ENCODE results near the gene FADS3. TPM values are rescaled to one million over a fixed set of nuclear protein-coding genes. Genes with fewer than 3 reads are reported as not detected.

FADS3 gene
- total and polyA plus RNA-seq, 2 of the 13 experiments (the other 11 are each of a cell fraction or from before 2014, with no cell fraction given) = 13.4 to 23.2 TPM

DNA sequence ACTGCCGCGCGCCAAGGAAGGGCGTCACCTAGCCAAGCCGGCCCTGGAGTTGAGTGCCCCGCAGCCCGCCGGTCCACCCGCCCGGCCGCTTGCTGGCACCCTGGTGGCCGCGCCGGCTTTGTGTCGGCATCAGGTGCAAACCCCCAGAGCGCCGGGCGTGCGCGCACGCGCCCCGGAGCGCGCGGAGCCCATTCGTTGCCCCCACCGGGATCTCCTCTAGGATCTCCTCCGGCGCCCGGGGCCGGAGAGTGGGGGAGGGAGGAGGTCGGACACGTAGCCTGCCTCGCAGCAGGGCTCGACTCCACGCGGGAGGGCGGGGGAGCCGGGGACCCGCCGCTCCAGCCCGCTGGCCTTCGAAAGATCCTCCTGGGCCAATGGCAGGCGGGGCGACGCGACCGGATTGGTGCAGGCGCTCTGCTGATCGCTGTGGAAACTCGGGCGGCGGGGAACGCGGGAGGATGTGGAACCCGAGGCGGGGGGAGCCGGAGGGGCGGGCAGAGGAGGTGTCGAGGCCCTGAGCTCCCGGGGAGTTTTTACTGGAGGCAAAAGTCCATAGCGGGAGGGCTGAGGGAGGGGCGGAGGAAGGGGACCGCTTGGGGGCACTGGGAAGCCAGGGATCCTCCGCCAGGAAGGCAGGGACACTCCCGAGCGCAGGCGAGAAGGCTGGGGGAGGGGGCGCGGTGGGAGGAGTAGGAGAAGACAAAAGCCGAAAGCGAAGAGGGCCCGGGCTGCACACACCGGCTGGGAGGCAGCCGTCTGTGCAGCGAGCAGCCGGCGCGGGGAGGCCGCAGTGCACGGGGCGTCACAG lies 63.6 kb downstream of the FADS3 start, which contains the start of gene FADS2 (continued):
- TF ChIP-seq PHF20 (CRISPR knock-in tag; IDR thresholded peaks at IDR 0.05) (0 out of 2 replicates have a peak, but pooled peaks have one; percentile 7), ZSCAN22 (CRISPR knock-in tag; IDR thresholded peaks at IDR 0.05) (0 out of 2 replicates have a peak, but pooled peaks have one; percentile 42), RBM39 (IDR thresholded peaks at IDR 0.05; ENCODE audit: low read depth, low read length, poor library complexity, severe bottlenecking) (no peak), ZFP41 (CRISPR knock-in tag; IDR thresholded peaks at IDR 0.05; ENCODE audit: borderline replicate concordance) (no peak), NR2F2 (IDR thresholded peaks at IDR 0.05; ENCODE audit: borderline replicate concordance, low read depth) (no peak), CENPT (CRISPR knock-in tag; IDR thresholded peaks at IDR 0.05; ENCODE audit: low read depth) (no peak), RAD51 (IDR thresholded peaks at IDR 0.05; ENCODE audit: borderline replicate concordance) (no peak), ZZZ3 (CRISPR knock-in tag; IDR thresholded peaks at IDR 0.05; ENCODE audit: borderline replicate concordance) (no peak), PLRG1 (conservative IDR thresholded peaks at IDR 0.05) (no peak), MXI1 (IDR thresholded peaks at IDR 0.05; ENCODE audit: borderline replicate concordance, low read depth, low read length) (peak; percentile 23; the same call in 1 of the 3 replicates), RFX5 (IDR thresholded peaks at IDR 0.05; ENCODE audit: low read depth, low read length) (no peak)
- TF ChIP-seq, protein P1, sequence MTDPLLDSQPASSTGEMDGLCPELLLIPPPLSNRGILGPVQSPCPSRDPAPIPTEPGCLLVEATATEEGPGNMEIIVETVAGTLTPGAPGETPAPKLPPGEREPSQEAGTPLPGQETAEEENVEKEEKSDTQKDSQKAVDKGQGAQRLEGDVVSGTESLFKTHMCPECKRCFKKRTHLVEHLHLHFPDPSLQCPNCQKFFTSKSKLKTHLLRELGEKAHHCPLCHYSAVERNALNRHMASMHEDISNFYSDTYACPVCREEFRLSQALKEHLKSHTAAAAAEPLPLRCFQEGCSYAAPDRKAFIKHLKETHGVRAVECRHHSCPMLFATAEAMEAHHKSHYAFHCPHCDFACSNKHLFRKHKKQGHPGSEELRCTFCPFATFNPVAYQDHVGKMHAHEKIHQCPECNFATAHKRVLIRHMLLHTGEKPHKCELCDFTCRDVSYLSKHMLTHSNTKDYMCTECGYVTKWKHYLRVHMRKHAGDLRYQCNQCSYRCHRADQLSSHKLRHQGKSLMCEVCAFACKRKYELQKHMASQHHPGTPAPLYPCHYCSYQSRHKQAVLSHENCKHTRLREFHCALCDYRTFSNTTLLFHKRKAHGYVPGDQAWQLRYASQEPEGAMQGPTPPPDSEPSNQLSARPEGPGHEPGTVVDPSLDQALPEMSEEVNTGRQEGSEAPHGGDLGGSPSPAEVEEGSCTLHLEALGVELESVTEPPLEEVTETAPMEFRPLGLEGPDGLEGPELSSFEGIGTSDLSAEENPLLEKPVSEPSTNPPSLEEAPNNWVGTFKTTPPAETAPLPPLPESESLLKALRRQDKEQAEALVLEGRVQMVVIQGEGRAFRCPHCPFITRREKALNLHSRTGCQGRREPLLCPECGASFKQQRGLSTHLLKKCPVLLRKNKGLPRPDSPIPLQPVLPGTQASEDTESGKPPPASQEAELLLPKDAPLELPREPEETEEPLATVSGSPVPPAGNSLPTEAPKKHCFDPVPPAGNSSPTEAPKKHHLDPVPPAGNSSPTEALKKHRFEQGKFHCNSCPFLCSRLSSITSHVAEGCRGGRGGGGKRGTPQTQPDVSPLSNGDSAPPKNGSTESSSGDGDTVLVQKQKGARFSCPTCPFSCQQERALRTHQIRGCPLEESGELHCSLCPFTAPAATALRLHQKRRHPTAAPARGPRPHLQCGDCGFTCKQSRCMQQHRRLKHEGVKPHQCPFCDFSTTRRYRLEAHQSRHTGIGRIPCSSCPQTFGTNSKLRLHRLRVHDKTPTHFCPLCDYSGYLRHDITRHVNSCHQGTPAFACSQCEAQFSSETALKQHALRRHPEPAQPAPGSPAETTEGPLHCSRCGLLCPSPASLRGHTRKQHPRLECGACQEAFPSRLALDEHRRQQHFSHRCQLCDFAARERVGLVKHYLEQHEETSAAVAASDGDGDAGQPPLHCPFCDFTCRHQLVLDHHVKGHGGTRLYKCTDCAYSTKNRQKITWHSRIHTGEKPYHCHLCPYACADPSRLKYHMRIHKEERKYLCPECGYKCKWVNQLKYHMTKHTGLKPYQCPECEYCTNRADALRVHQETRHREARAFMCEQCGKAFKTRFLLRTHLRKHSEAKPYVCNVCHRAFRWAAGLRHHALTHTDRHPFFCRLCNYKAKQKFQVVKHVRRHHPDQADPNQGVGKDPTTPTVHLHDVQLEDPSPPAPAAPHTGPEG (CRISPR knock-in tag; IDR thresholded peaks at IDR 0.05) = no peak
- TF ChIP-seq, protein P2, sequence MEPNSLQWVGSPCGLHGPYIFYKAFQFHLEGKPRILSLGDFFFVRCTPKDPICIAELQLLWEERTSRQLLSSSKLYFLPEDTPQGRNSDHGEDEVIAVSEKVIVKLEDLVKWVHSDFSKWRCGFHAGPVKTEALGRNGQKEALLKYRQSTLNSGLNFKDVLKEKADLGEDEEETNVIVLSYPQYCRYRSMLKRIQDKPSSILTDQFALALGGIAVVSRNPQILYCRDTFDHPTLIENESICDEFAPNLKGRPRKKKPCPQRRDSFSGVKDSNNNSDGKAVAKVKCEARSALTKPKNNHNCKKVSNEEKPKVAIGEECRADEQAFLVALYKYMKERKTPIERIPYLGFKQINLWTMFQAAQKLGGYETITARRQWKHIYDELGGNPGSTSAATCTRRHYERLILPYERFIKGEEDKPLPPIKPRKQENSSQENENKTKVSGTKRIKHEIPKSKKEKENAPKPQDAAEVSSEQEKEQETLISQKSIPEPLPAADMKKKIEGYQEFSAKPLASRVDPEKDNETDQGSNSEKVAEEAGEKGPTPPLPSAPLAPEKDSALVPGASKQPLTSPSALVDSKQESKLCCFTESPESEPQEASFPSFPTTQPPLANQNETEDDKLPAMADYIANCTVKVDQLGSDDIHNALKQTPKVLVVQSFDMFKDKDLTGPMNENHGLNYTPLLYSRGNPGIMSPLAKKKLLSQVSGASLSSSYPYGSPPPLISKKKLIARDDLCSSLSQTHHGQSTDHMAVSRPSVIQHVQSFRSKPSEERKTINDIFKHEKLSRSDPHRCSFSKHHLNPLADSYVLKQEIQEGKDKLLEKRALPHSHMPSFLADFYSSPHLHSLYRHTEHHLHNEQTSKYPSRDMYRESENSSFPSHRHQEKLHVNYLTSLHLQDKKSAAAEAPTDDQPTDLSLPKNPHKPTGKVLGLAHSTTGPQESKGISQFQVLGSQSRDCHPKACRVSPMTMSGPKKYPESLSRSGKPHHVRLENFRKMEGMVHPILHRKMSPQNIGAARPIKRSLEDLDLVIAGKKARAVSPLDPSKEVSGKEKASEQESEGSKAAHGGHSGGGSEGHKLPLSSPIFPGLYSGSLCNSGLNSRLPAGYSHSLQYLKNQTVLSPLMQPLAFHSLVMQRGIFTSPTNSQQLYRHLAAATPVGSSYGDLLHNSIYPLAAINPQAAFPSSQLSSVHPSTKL (CRISPR knock-in tag; IDR thresholded peaks at IDR 0.05) = no peak
- TF ChIP-seq, protein P3, sequence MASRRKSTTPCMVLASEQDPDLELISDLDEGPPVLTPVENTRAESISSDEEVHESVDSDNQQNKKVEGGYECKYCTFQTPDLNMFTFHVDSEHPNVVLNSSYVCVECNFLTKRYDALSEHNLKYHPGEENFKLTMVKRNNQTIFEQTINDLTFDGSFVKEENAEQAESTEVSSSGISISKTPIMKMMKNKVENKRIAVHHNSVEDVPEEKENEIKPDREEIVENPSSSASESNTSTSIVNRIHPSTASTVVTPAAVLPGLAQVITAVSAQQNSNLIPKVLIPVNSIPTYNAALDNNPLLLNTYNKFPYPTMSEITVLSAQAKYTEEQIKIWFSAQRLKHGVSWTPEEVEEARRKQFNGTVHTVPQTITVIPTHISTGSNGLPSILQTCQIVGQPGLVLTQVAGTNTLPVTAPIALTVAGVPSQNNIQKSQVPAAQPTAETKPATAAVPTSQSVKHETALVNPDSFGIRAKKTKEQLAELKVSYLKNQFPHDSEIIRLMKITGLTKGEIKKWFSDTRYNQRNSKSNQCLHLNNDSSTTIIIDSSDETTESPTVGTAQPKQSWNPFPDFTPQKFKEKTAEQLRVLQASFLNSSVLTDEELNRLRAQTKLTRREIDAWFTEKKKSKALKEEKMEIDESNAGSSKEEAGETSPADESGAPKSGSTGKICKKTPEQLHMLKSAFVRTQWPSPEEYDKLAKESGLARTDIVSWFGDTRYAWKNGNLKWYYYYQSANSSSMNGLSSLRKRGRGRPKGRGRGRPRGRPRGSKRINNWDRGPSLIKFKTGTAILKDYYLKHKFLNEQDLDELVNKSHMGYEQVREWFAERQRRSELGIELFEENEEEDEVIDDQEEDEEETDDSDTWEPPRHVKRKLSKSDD (CRISPR knock-in tag; IDR thresholded peaks at IDR 0.05; ENCODE audit: low read depth) = peak; percentile 73
